ENCODE data around the gene CNTD1.
A peak's percentile ranks its signal among the peaks of the same experiment; 100 is the strongest.

Gene CNTD1

GRCh38 chr17:42818379-42818778, 19.7 kb downstream of the CNTD1 start:
- H3K4me1 ChIP-seq (ENCODE audit: insufficient read depth, low read length), result peaks cover 16% of the 10 kb centered on the region
- H4K20me1 ChIP-seq (ENCODE audit: insufficient read depth, low read length), result no peaks in the 10 kb centered on the region
- no peaks in the 10 kb centered on the region for H3K27me3 ChIP-seq (ENCODE audit: insufficient read depth, low read length, poor library complexity)
- H3K9ac ChIP-seq (ENCODE audit: low read depth, low read length), result no peak overlapping the region
- no peak for TF ChIP-seq EZH2 (IDR thresholded peaks at IDR 0.05; ENCODE audit: borderline replicate concordance, low read depth, low read length, severe bottlenecking)
- TF ChIP-seq CTCF (IDR thresholded peaks at IDR 0.05; ENCODE audit: borderline replicate concordance, extremely low read depth, low read length, poor library complexity, severe bottlenecking), result no peak
- peaks cover 88% of the 10 kb centered on the region for H3K36me3 ChIP-seq (ENCODE audit: insufficient read depth, low read length)
- DNase-seq, result no peak
- H3K79me2 ChIP-seq (ENCODE audit: insufficient read depth, low read length), result peaks cover 25% of the 10 kb centered on the region
- no peak overlapping the region for H3K4me2 ChIP-seq (ENCODE audit: insufficient read depth, low read length)
- H3K27ac ChIP-seq (ENCODE audit: low read length), result no peak overlapping the region
- H2AFZ ChIP-seq (ENCODE audit: low read depth, low read length), result no peak overlapping the region
- no peak for ATAC-seq (ENCODE audit: insufficient read depth, low read depth)
- no peak overlapping the region for H3K4me3 ChIP-seq (ENCODE audit: low read depth in 1 of 2, low read length in 2 of 2)
- no peaks in the 10 kb centered on the region for H3K9me3 ChIP-seq (ENCODE audit: insufficient read depth, low read length, severe bottlenecking)

GRCh38 chr17:42819939-42820535, 21.4 kb downstream of the CNTD1 start:
- Histone ChIP-seq H3K27me3 (ENCODE audit: insufficient read depth, low read length, poor library complexity) (no peaks in the 10 kb centered on the region), H3K79me2 (ENCODE audit: insufficient read depth, low read length) (peaks cover 32% of the 10 kb centered on the region), H2AFZ (ENCODE audit: low read depth, low read length) (no peak overlapping the region), H3K4me1 (ENCODE audit: insufficient read depth, low read length) (peaks cover 28% of the 10 kb centered on the region), H3K4me2 (ENCODE audit: insufficient read depth, low read length) (no peak overlapping the region), H3K27ac (ENCODE audit: low read length) (no peak overlapping the region), H4K20me1 (ENCODE audit: insufficient read depth, low read length) (no peaks in the 10 kb centered on the region), H3K9ac (ENCODE audit: low read depth, low read length) (no peak overlapping the region), H3K4me3 (ENCODE audit: low read depth in 1 of 2, low read length in 2 of 2) (no peak overlapping the region), H3K36me3 (ENCODE audit: insufficient read depth, low read length) (peaks cover 76% of the 10 kb centered on the region), H3K9me3 (ENCODE audit: insufficient read depth, low read length, severe bottlenecking) (no peaks in the 10 kb centered on the region)
- TF ChIP-seq EZH2 (IDR thresholded peaks at IDR 0.05; ENCODE audit: borderline replicate concordance, low read depth, low read length, severe bottlenecking) (no peak), CTCF (IDR thresholded peaks at IDR 0.05; ENCODE audit: borderline replicate concordance, extremely low read depth, low read length, poor library complexity, severe bottlenecking) (peak; percentile 77)
- ATAC-seq (ENCODE audit: insufficient read depth, low read depth) (peak; percentile 39; the same call in 1 of the 3 replicates), DNase-seq (peak; percentile 66)

- Histone ChIP-seq H3K4me3 (ENCODE audit: low read depth in 1 of 2, low read length in 2 of 2) (no peak overlapping the region), H3K27ac (ENCODE audit: low read length) (no peak overlapping the region), H4K20me1 (ENCODE audit: insufficient read depth, low read length) (no peaks in the 10 kb centered on the region), H3K27me3 (ENCODE audit: insufficient read depth, low read length, poor library complexity) (no peaks in the 10 kb centered on the region), H3K79me2 (ENCODE audit: insufficient read depth, low read length) (peaks cover 32% of the 10 kb centered on the region), H3K9me3 (ENCODE audit: insufficient read depth, low read length, severe bottlenecking) (no peaks in the 10 kb centered on the region), H3K9ac (ENCODE audit: low read depth, low read length) (no peak overlapping the region), H3K36me3 (ENCODE audit: insufficient read depth, low read length) (peaks cover 65% of the 10 kb centered on the region), H2AFZ (ENCODE audit: low read depth, low read length) (no peak overlapping the region), H3K4me1 (ENCODE audit: insufficient read depth, low read length) (peaks cover 29% of the 10 kb centered on the region), H3K4me2 (ENCODE audit: insufficient read depth, low read length) (no peak overlapping the region)
- TF ChIP-seq CTCF (IDR thresholded peaks at IDR 0.05; ENCODE audit: borderline replicate concordance, extremely low read depth, low read length, poor library complexity, severe bottlenecking), result no peak
- no peak for TF ChIP-seq EZH2 (IDR thresholded peaks at IDR 0.05; ENCODE audit: borderline replicate concordance, low read depth, low read length, severe bottlenecking)
- ATAC-seq (ENCODE audit: insufficient read depth, low read depth) (no peak), DNase-seq (no peak)
These were observed 22.5 kb downstream of the CNTD1 start for GRCh38 chr17:42821176-42821575.
